GM18526 (cell line): ENCODE data around the gene STK24.

ENCODE experiments used
- POLR2A ChIP-seq: IDR thresholded peaks from 3 replicates; pipeline ENCODE4 v1.6.1; 2011; ENCODE audit not compliant: insufficient read length; ENCODE audit errors: extremely low read depth

STK24 gene

GRCh38 chr13:98429081-98429480 lies 147.8 kb downstream of the STK24 start:
- no peak for TF ChIP-seq POLR2A

GRCh38 chr13:98428256-98428966 lies 148.5 kb downstream of the STK24 start:
- TF ChIP-seq POLR2A, result no peak

GRCh38 chr13:98427331-98427995 lies 149.4 kb downstream of the STK24 start:
- TF ChIP-seq POLR2A, result no peak

GRCh38 chr13:98423417-98423816 lies 153.5 kb downstream of the STK24 start:
- TF ChIP-seq POLR2A, result no peak

GRCh38 chr13:98422046-98422445 lies 154.9 kb downstream of the STK24 start:
- TF ChIP-seq POLR2A, result no peak

- TF ChIP-seq POLR2A, result no peak
These were observed 156.2 kb downstream of the STK24 start for GRCh38 chr13:98420554-98421175.

- TF ChIP-seq POLR2A, result no peak
These were observed 156.9 kb downstream of the STK24 start for GRCh38 chr13:98419786-98420553.

- no peak for TF ChIP-seq POLR2A
These were observed 160.5 kb downstream of the STK24 start for GRCh38 chr13:98416408-98416807.

GRCh38 chr13:98415326-98416070 lies 161.4 kb downstream of the STK24 start:
- no peak for TF ChIP-seq POLR2A

- no peak for TF ChIP-seq POLR2A
These were observed 163.1 kb downstream of the STK24 start for GRCh38 chr13:98413796-98414195.

GRCh38 chr13:98411617-98412265 lies 165.2 kb downstream of the STK24 start:
- TF ChIP-seq POLR2A, result no peak

- TF ChIP-seq POLR2A, result no peak
These were observed 165.9 kb downstream of the STK24 start for GRCh38 chr13:98411013-98411412.

GRCh38 chr13:98410612-98411011 lies 166.3 kb downstream of the STK24 start:
- TF ChIP-seq POLR2A, result no peak

- TF ChIP-seq POLR2A, result no peak
These were observed 167.6 kb downstream of the STK24 start for GRCh38 chr13:98409281-98409680.

GRCh38 chr13:98407575-98407974 lies 169.3 kb downstream of the STK24 start:
- TF ChIP-seq POLR2A, result no peak

GRCh38 chr13:98406971-98407370 lies 169.9 kb downstream of the STK24 start:
- TF ChIP-seq POLR2A, result no peak
